ENCODE measurements around the gene BAG1. TPM values are rescaled to one million over a fixed set of nuclear protein-coding genes. Genes with fewer than 3 reads are reported as not detected.

The BAG1 gene
- total and polyA plus RNA-seq, 4 donors = 35.1 to 55.2 (median 43.0) TPM

DNA sequence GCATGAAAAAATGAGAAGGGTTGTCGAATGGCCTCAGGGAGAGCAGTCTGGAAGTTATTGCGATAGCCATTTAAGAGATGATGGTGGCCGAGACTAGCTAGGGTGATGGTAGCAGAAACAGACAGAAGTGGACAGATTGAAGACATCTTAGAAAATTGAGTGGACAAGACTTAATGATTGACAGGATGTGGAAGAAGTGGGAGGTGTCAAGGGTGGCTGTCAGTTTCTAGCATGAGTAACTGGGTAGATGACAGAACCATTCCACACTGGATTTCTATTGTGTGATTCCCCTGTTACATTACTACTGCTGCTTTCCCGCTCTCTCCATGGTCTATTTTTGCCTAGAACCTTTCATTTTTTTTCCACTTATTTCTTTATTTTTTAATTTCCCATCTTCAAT, 13.0 kb upstream of the BAG1 start:
- Histone ChIP-seq H3K27ac (ENCODE audit: low read depth in 1 of 2, low read length in 2 of 2) (no peak overlapping the region), H3K27me3 (ENCODE audit: control insufficient read depth in 4 of 4, insufficient read depth in 4 of 4, low read length in 3 of 4) (no peaks in the 10 kb centered on the region), H3K9ac (ENCODE audit: low read depth in 1 of 2, low read length in 2 of 2) (no peak overlapping the region), H3K36me3 (ENCODE audit: control insufficient read depth in 4 of 4, insufficient read depth in 3 of 4, low read depth in 1 of 4, low read length in 3 of 4) (peaks cover 15 to 68% (median 60%) of the 10 kb centered on the region in 4 donors), H3K4me3 (ENCODE audit: low read depth in 1 of 3, low read length in 3 of 3) (no peak overlapping the region), H3K4me1 (ENCODE audit: control insufficient read depth in 4 of 4, insufficient read depth in 4 of 4, low read length in 3 of 4) (no peaks in the 10 kb centered on the region), H3K9me3 (ENCODE audit: control insufficient read depth in 4 of 4, low read length in 3 of 4) (no peaks in the 10 kb centered on the region)
- TF ChIP-seq YY1 (IDR thresholded peaks at IDR 0.05) (no peak), CTCF (IDR thresholded peaks at IDR 0.05; ENCODE audit: low read depth, low read length, missing input control) (no peak), MAX (IDR thresholded peaks at IDR 0.05) (no peak), FOXA2 (IDR thresholded peaks at IDR 0.05) (no peak), NR2F2 (IDR thresholded peaks at IDR 0.05) (no peak), HNF4G (IDR thresholded peaks at IDR 0.05) (no peak)
- TF ChIP-seq, protein P1, sequence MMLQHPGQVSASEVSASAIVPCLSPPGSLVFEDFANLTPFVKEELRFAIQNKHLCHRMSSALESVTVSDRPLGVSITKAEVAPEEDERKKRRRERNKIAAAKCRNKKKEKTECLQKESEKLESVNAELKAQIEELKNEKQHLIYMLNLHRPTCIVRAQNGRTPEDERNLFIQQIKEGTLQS (IDR thresholded peaks at IDR 0.05) = no peak
- DNase-seq (ENCODE audit: low spot score) = no peak
- 97% methylated on average over 4 of the region's 4 CpGs for WGBS

GRCh38 chr9:33273972-33274328, 9.4 kb upstream of the BAG1 start:
- no peak for DNase-seq (ENCODE audit: low spot score)
- Histone ChIP-seq H3K27me3 (ENCODE audit: control insufficient read depth in 4 of 4, insufficient read depth in 4 of 4, low read length in 3 of 4) (no peaks in the 10 kb centered on the region), H3K4me1 (ENCODE audit: control insufficient read depth in 4 of 4, insufficient read depth in 4 of 4, low read length in 3 of 4) (no peaks in the 10 kb centered on the region), H3K36me3 (ENCODE audit: control insufficient read depth in 4 of 4, insufficient read depth in 3 of 4, low read depth in 1 of 4, low read length in 3 of 4) (peaks cover 8 to 65% (median 54%) of the 10 kb centered on the region in 4 donors), H3K27ac (ENCODE audit: low read depth in 1 of 2, low read length in 2 of 2) (no peak overlapping the region), H3K4me3 (ENCODE audit: low read depth in 1 of 3, low read length in 3 of 3) (no peak overlapping the region), H3K9me3 (ENCODE audit: control insufficient read depth in 4 of 4, low read length in 3 of 4) (no peaks in the 10 kb centered on the region), H3K9ac (ENCODE audit: low read depth in 1 of 2, low read length in 2 of 2) (no peak overlapping the region)
- over 99% methylated on average over 2 of the region's 2 CpGs for WGBS
- TF ChIP-seq NR2F2 (IDR thresholded peaks at IDR 0.05) (no peak), EGR1 (IDR thresholded peaks at IDR 0.05; ENCODE audit: low read depth in 2 of 2) (no peak)

DNA sequence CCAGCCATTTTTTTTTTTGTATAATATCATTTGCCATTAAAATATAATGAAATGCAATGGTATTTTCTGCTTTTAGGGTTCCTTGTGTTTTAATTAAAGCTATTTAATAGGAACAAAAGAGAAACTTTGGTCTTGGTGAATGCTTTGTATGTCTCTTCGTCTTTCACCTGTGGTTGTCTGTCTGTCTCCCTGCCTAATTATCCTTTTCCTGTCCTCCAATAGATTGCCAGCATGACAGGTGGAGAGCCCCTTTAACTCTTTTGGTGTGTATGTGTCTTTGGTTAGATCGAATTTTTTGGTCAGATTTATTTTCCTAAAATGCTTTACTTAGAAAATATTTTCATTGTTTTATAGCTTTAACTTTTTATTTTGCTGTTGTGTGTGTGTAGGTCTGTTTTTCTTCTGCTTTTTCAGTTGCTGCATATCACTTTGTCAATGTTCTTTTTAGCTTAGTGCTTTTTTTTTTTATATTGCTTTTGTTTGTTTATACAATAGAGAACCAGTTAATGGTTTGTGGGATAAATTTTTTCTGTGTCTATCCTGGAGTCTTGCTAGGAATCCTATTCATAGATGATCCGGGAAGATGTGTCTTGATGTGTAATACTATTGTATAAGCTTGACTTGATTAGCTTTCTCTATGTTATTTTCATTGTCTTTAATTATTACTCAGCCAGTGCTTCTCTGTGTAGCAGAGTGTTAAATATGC, 8.9 kb upstream of the BAG1 start:
- H3K9ac ChIP-seq (ENCODE audit: low read depth in 1 of 2, low read length in 2 of 2) = no peak overlapping the region
- H3K36me3 ChIP-seq (ENCODE audit: control insufficient read depth in 4 of 4, insufficient read depth in 3 of 4, low read depth in 1 of 4, low read length in 3 of 4) = peaks cover 8 to 63% (median 50%) of the 10 kb centered on the region in 4 donors
- TF ChIP-seq NR2F2 (IDR thresholded peaks at IDR 0.05) (no peak), MAX (IDR thresholded peaks at IDR 0.05) (no peak), RXRA (IDR thresholded peaks at IDR 0.05) (no peak), YY1 (IDR thresholded peaks at IDR 0.05) (no peak), GABPA (IDR thresholded peaks at IDR 0.05 in 1 of 2, conservative IDR thresholded peaks at IDR 0.05 in 1 of 2) (no peak), TAF1 (conservative IDR thresholded peaks at IDR 0.05) (no peak), REST (IDR thresholded peaks at IDR 0.05) (no peak), FOXA1 (IDR thresholded peaks at IDR 0.05) (no peak)
- no peak overlapping the region for H3K4me3 ChIP-seq (ENCODE audit: low read depth in 1 of 3, low read length in 3 of 3)
- DNase-seq (ENCODE audit: low spot score) = no peak
- H3K9me3 ChIP-seq (ENCODE audit: control insufficient read depth in 4 of 4, low read length in 3 of 4) = no peaks in the 10 kb centered on the region
- 89% methylated on average over 3 of the region's 3 CpGs for WGBS
- no peak overlapping the region for H3K27ac ChIP-seq (ENCODE audit: low read depth in 1 of 2, low read length in 2 of 2)
- H3K27me3 ChIP-seq (ENCODE audit: control insufficient read depth in 4 of 4, insufficient read depth in 4 of 4, low read length in 3 of 4) = no peaks in the 10 kb centered on the region
- H3K4me1 ChIP-seq (ENCODE audit: control insufficient read depth in 4 of 4, insufficient read depth in 4 of 4, low read length in 3 of 4) = no peaks in the 10 kb centered on the region

Data from liver (tissue), 9 donors.